B cell (primary cell): ENCODE measurements around the gene RRP12. TPM values are rescaled to one million over a fixed set of nuclear protein-coding genes. Genes with fewer than 3 reads are reported as not detected.
"Not testable (repeated sequence)": the region's sequence is repeated elsewhere in the genome, so short reads cannot be mapped to it uniquely, and the experiment has no call there.

Experiments used
- ATAC-seq: fragments of 200-7000 bp; cut with Tn5 transposase; one replicate; pipeline ENCODE4 v1.10.0; 2021; ENCODE audit warnings: low read depth, mild to moderate bottlenecking, moderate number of reproducible peaks, moderate library complexity
- CTCF ChIA-PET: fragments of 350-600 bp; sonication (Branson Sonifier 250); formaldehyde crosslinking; loops from one replicate; lab custom pipeline; 2021; ENCODE audit warnings: antibody characterized with exemption, inconsistent platforms; lab: Charles Lee
- POLR2A ChIA-PET: fragments of 350-600 bp; sonication (Branson Sonifier 250); formaldehyde crosslinking; loops from one replicate; lab custom pipeline; 2021; ENCODE audit warnings: antibody characterized with exemption; lab: Charles Lee
- DNase-seq: peaks from one replicate; pipeline ENCODE4 v3.0.0; 2013
- H2AFZ ChIP-seq: 2 replicates; pipeline ENCODE4 v1.6.1; 2012; ENCODE audit warnings: mild to moderate bottlenecking, low read depth, low read length; ENCODE audit not compliant: insufficient read depth, poor library complexity, severe bottlenecking
- H3K27ac ChIP-seq, 2 donors: 1 replicate in 1 of 2; 2 replicates in 1 of 2; pipeline ENCODE4 v1.5.1; 2012 to 2013; ENCODE audit warnings: low read length in 2 of 2, mild to moderate bottlenecking in 2 of 2, moderate library complexity in 1 of 2
- H3K27me3 ChIP-seq, 4 experiments: fragments of 200-600 bp in 1 of 4; sonication (generic) in 1 of 4; replicated peaks in 1 of 4; 1 replicate in 2 of 4; 2 replicates in 2 of 4; pipeline versions ENCODE4 v1.6.1 to v1.7.0; 2013 to 2016; ENCODE audit warnings: low read length in 3 of 4, mild to moderate bottlenecking in 2 of 4, mixed read lengths in 1 of 4, moderate library complexity in 1 of 4; ENCODE audit not compliant: insufficient read depth in 4 of 4, control insufficient read depth in 3 of 4; ENCODE audit errors: control extremely low read depth in 1 of 4
- H3K36me3 ChIP-seq, 2 experiments: replicated peaks in 1 of 2; 1 replicate in 1 of 2; 2 replicates in 1 of 2; pipeline versions ENCODE4 v1.6.1 to v1.7.1; 2013; ENCODE audit warnings: low read length in 1 of 2; ENCODE audit not compliant: insufficient read depth in 2 of 2, control insufficient read depth in 1 of 2; ENCODE audit errors: control extremely low read depth in 1 of 2, extremely low read depth in 1 of 2
- H3K4me1 ChIP-seq, 2 donors: fragments of 200-600 bp in 1 of 2; sonication (generic) in 1 of 2; 1 replicate in 1 of 2; 2 replicates in 1 of 2; pipeline versions ENCODE4 v1.5.1 to v1.6.1; 2013 to 2017; ENCODE audit warnings: low read length in 2 of 2; ENCODE audit not compliant: control insufficient read depth in 2 of 2, insufficient read depth in 2 of 2
- H3K4me2 ChIP-seq: replicated peaks from 2 replicates; pipeline ENCODE3; 2012; ENCODE audit warnings: mild to moderate bottlenecking, low read depth, low read length; ENCODE audit not compliant: poor library complexity, severe bottlenecking
- H3K4me3 ChIP-seq, 5 experiments: fragments of 200-600 bp in 1 of 5; sonication (generic) in 1 of 5; 1 replicate in 3 of 5; 2 replicates in 2 of 5; pipeline versions ENCODE4 v1.5.1 to v1.7.0; 2011 to 2016; ENCODE audit warnings: low read length in 4 of 5, mild to moderate bottlenecking in 4 of 5, low read depth in 2 of 5, control low read depth in 1 of 5, moderate library complexity in 1 of 5; ENCODE audit not compliant: insufficient read depth in 1 of 5; ENCODE audit errors: control extremely low read depth in 1 of 5, extremely low read depth in 1 of 5
- H3K79me2 ChIP-seq: fragments of 200-600 bp; sonication (generic); one replicate; pipeline ENCODE4 v1.6.0; 2016; ENCODE audit warnings: low read length; ENCODE audit not compliant: control insufficient read depth, insufficient read depth
- H3K9ac ChIP-seq: fragments of 200-600 bp; sonication (generic); 2 replicates; pipeline ENCODE4 v1.6.1; 2017; ENCODE audit warnings: mild to moderate bottlenecking, low read length, moderate library complexity
- H3K9me3 ChIP-seq, 3 donors: one replicate each; pipeline versions ENCODE4 v1.6.1 to v1.7.1; 2013; ENCODE audit warnings: low read length in 2 of 3; ENCODE audit not compliant: control insufficient read depth in 2 of 3, insufficient read depth in 1 of 3; ENCODE audit errors: control extremely low read depth in 1 of 3
- H4K20me1 ChIP-seq: 2 replicates; pipeline ENCODE4 v1.6.0; 2012; ENCODE audit warnings: mild to moderate bottlenecking, low read length; ENCODE audit not compliant: insufficient read depth, control insufficient read depth, poor library complexity, severe bottlenecking
- H3K27ac Mint-ChIP-seq: one replicate; pipeline ENCODE4 v1.8.0; 2021; ENCODE audit warnings: mixed read lengths
- H3K27me3 Mint-ChIP-seq: one replicate; pipeline ENCODE4 v1.8.0; 2021; ENCODE audit warnings: mixed read lengths
- H3K4me1 Mint-ChIP-seq: one replicate; pipeline ENCODE4 v1.8.0; 2021; ENCODE audit warnings: mixed read lengths
- H3K4me3 Mint-ChIP-seq: one replicate; pipeline ENCODE4 v1.8.0; 2021; ENCODE audit warnings: mixed read lengths
- H3K9me3 Mint-ChIP-seq: one replicate; pipeline ENCODE4 v1.8.0; 2022; ENCODE audit warnings: mixed read lengths; ENCODE audit not compliant: insufficient read depth
- CTCF ChIP-seq: fragments of 200-600 bp; IDR thresholded peaks from one replicate; pipeline ENCODE4 v1.8.0; 2022; ENCODE audit warnings: antibody characterized with exemption, mild to moderate bottlenecking
- EZH2 ChIP-seq: IDR thresholded peaks from 2 replicates; pipeline ENCODE4 v1.6.1; 2012; ENCODE audit warnings: borderline replicate concordance, low read depth, mild to moderate bottlenecking, moderate library complexity, low read length; ENCODE audit not compliant: insufficient read depth, poor library complexity, severe bottlenecking
- WGBS: methylation state at CpG from one replicate; pipeline ENCODE4 v1.1.5; 2013; ENCODE audit warnings: missing lambda C conversion rate; ENCODE audit not compliant: insufficient coverage; 5-methylcytosine and 5-hydroxymethylcytosine counted together
- intact Hi-C: fragments of 100-400 bp; cut with micrococcal nuclease; formaldehyde crosslinking; loops from one replicate; pipeline ENCODE4 v1.10.0; 2022
- polyA plus RNA-seq: library from polyadenylated mRNA; depleted of rRNA; stranded (reverse); fragments of >200 nt; gene quantifications from 2 replicates; pipeline ENCODE4 v1.2.3, GENCODE V29; 2012
- total RNA-seq, 2 donors: library from RNA; stranded (reverse); fragments of 120-200 nt in 1 of 2; gene quantifications; 1 replicate in 1 of 2; 2 replicates in 1 of 2; pipeline versions ENCODE4 v1.2.3 to v1.2.4, GENCODE V29; 2013 to 2022

The RRP12 gene
- total and polyA plus RNA-seq, 2 donors (not counting 1 experiment from before 2014, with no cell fraction given), result 19.3 to 35.7 TPM

- POLR2A ChIA-PET, result no interaction called here
Measured at GRCh38 chr10:97407211-97407951, 6.2 kb upstream of the RRP12 start.

GRCh38 chr10:97406483-97406882, 5.3 kb upstream of the RRP12 start:
- ChIA-PET POLR2A (interaction anchor here (0.6 kb wide), 1 partner anchor 24 kb away, joined by 4 read pairs; no protein-coding TSS in a partner anchor), CTCF (interaction anchor here (0.9 to 5.5 kb wide), 8 partner anchors 9 to 146 kb away, joined by 3 to 29 read pairs (median 5); partner anchors contain the start of genes EXOSC1 and ZDHHC16)
- H2AFZ ChIP-seq, H3K27ac ChIP-seq, H3K9me3 Mint-ChIP-seq, H3K4me3 ChIP-seq, H3K27me3 Mint-ChIP-seq, H3K27me3 ChIP-seq, H3K4me2 ChIP-seq, H3K79me2 ChIP-seq, H3K9ac ChIP-seq, H4K20me1 ChIP-seq, ATAC-seq, DNase-seq, H3K36me3 ChIP-seq, H3K9me3 ChIP-seq, H3K27ac Mint-ChIP-seq, H3K4me3 Mint-ChIP-seq: not testable (repeated sequence)
- H3K4me1 ChIP-seq, result peaks cover 2 to 14% of the 10 kb centered on the region in 2 donors
- intact Hi-C loops, result loop anchor here (2.0 kb wide), 1 partner anchor 324 kb away; no protein-coding TSS in a partner anchor
- 83% methylated on average over 5 of the region's 7 CpGs for WGBS
- peaks cover 12% of the 10 kb centered on the region for H3K4me1 Mint-ChIP-seq

More at GRCh38 chr10:97407211-97407951, 6.2 kb upstream of the RRP12 start:
- Histone ChIP-seq H3K4me1 (peaks cover 0 to 12% of the 10 kb centered on the region in 2 donors), H3K79me2 (no peaks in the 10 kb centered on the region), H2AFZ (peak overlapping the region; percentile 77), H4K20me1 (no peaks in the 10 kb centered on the region), H3K36me3 (no peaks in the 10 kb centered on the region), H3K4me2 (peak overlapping the region; percentile 73), H3K4me3 (peak overlapping the region in 2 of 5 experiments; percentile 38), H3K9me3 (no peaks in the 10 kb centered on the region), H3K9ac (peak overlapping the region; percentile 37), H3K27me3 (no peaks in the 10 kb centered on the region), H3K27ac (no peak overlapping the region)
- TF ChIP-seq CTCF, result peak; percentile 85
- TF ChIP-seq EZH2, result no peak
- WGBS, result 9% methylated on average over 7 of the region's 10 CpGs
- ATAC-seq (peak; percentile 96), DNase-seq (peak; percentile 83)
- H3K4me1 Mint-ChIP-seq, result peaks cover 12% of the 10 kb centered on the region
- H3K27ac Mint-ChIP-seq, result peak overlapping the region; percentile 69
- intact Hi-C loops, result loop anchor here (1.0 to 2.0 kb wide), 4 partner anchors 19 to 323 kb away; partner anchors contain the start of genes EXOSC1, PGAM1 and ZDHHC16
- no peaks in the 10 kb centered on the region for H3K9me3 Mint-ChIP-seq
- peak overlapping the region; percentile 66 for H3K4me3 Mint-ChIP-seq
- no peaks in the 10 kb centered on the region for H3K27me3 Mint-ChIP-seq
- CTCF ChIA-PET, result interaction anchor here (0.6 to 5.5 kb wide), 8 partner anchors 8 to 145 kb away, joined by 3 to 29 read pairs (median 5); no protein-coding TSS in a partner anchor
